Ovary (tissue), 9 donors: Measurements from ENCODE around the gene PPARD. TPM values are rescaled to one million over a fixed set of nuclear protein-coding genes. Genes with fewer than 3 reads are reported as not detected.

Source experiments
- DNase-seq, 5 donors: peaks; one replicate each; pipeline ENCODE4 v3.0.0-alpha.2; 2019 to 2020
- H3K27ac ChIP-seq, 2 donors: fragments of 200-600 bp; one replicate each; pipeline versions ENCODE4 v1.5.1 to v1.8.0; 2019 to 2022
- H3K27me3 ChIP-seq: fragments of 200-600 bp; one replicate; pipeline ENCODE4 v1.8.0; 2022
- H3K36me3 ChIP-seq: fragments of 200-600 bp; sonication (generic); one replicate; pipeline ENCODE4 v1.5.1; 2019
- H3K4me1 ChIP-seq: one replicate; pipeline ENCODE4 v1.8.1; 2013; ENCODE audit warnings: mild to moderate bottlenecking, moderate library complexity; ENCODE audit not compliant: insufficient read depth
- H3K4me3 ChIP-seq: fragments of 200-600 bp; sonication (generic); one replicate; pipeline ENCODE4 v1.5.1; 2017
- H3K9me3 ChIP-seq, 2 donors: fragments of 200-600 bp in 1 of 2; sonication (generic) in 1 of 2; one replicate each; pipeline versions ENCODE4 v1.5.1 to v1.8.1; 2013 to 2019; ENCODE audit warnings: mild to moderate bottlenecking in 1 of 2, moderate library complexity in 1 of 2
- EP300 ChIP-seq: sonication (generic); formaldehyde crosslinking; IDR thresholded peaks from one replicate; pipeline ENCODE4 v1.6.1; 2017; ENCODE audit warnings: antibody characterized with exemption
- POLR2A ChIP-seq: fragments of 450-650 bp; IDR thresholded peaks from one replicate; pipeline ENCODE4 v1.6.1; 2017; ENCODE audit warnings: antibody characterized with exemption, mild to moderate bottlenecking, moderate library complexity
- WGBS, 3 donors: extraction: QIAGEN DNeasy Blood & Tissue Kit in 1 of 3; methylation state at CpG; one replicate each; pipeline versions ENCODE4 v1.1.5 to v1.1.7; 2013 to 2017; 5-methylcytosine and 5-hydroxymethylcytosine counted together
- intact Hi-C, 4 donors: fragments of 100-400 bp; cut with DNase I; formaldehyde crosslinking; loops; one replicate each; pipeline versions ENCODE4 v1.11.0 to v1.15.1; 2022 to 2023
- polyA plus RNA-seq, 2 donors: library from polyadenylated mRNA; stranded (reverse); fragments of 200-250 nt in 1 of 2; fragments of 350-450 nt in 1 of 2; fragmentation: Illumina TruSeq in 1 of 2; extraction: RNeasy Lipid Tissue Mini Kit (QIAGEN cat#74804) in 1 of 2; gene quantifications; one replicate each; pipeline ENCODE4 v1.2.3, GENCODE V29; 2013 to 2014
- total RNA-seq, 7 donors: library from RNA; depleted of rRNA in 2 of 7; stranded (reverse); fragments of >200 nt in 2 of 7; fragmentation: NEBNext Ultra II Directional in 3 of 7; extraction: Animal tissue kit (Norgen Biotek cat#: 25700) in 3 of 7; gene quantifications; one replicate each; pipeline versions ENCODE4 v1.1.0 to v1.2.4, GENCODE V29; 2016 to 2023
- TF ChIP-seq, protein P1 (sequence below), 3 donors: fragments of 450-650 bp in 2 of 3; fragments of 200-600 bp in 1 of 3; IDR thresholded peaks; one replicate each; pipeline versions ENCODE4 v1.5.1 to v1.8.0; 2016 to 2022; ENCODE audit warnings: antibody characterized with exemption in 3 of 3, mild to moderate bottlenecking in 1 of 3
- donor health status: DM: no; HTN: no; CAD: no; lungs with moderate emphysema.
- donor health status: DM: no; HTN: no; CAD: no.
- donor health status: Bipolar disorder and iron deficiency.
- donor health status: DM: yes; HTN: yes; CAD: no.
- donor health status: DM: no; HTN: no; CAD: no.
- donor health status: DM: yes; HTN: yes; CAD: no.

PPARD gene
- total and polyA plus RNA-seq, 9 donors, result 7.9 to 55.9 (median 25.0) TPM

DNA sequence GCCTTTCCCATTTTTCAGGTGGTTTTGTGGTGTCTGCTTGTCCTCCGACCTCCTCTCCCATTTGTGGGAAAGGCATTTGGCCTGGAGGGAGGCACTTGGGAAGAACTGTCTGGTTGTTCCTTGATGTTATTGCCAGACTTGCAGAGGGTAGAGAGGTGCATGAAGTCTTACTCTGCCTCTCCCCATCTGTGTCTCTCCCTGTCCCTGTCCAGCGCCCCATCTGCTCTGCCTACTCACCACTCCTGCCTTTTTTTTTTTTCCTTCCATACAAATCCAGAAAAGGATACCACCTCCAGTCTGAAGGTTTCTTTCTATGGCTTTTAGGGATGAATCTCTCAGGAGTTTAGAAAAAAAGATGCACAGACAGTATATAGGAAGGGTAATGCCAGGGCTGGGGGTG, 19.8 kb downstream of the PPARD start:
- TF ChIP-seq EP300 (no peak), POLR2A (no peak)
- TF ChIP-seq, protein P1, sequence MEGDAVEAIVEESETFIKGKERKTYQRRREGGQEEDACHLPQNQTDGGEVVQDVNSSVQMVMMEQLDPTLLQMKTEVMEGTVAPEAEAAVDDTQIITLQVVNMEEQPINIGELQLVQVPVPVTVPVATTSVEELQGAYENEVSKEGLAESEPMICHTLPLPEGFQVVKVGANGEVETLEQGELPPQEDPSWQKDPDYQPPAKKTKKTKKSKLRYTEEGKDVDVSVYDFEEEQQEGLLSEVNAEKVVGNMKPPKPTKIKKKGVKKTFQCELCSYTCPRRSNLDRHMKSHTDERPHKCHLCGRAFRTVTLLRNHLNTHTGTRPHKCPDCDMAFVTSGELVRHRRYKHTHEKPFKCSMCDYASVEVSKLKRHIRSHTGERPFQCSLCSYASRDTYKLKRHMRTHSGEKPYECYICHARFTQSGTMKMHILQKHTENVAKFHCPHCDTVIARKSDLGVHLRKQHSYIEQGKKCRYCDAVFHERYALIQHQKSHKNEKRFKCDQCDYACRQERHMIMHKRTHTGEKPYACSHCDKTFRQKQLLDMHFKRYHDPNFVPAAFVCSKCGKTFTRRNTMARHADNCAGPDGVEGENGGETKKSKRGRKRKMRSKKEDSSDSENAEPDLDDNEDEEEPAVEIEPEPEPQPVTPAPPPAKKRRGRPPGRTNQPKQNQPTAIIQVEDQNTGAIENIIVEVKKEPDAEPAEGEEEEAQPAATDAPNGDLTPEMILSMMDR (IDR thresholded peaks at IDR 0.05), result no peak
- 93 to 97% (median 94%) methylated on average over 2 of the region's 2 CpGs for WGBS, 3 donors
- H3K4me3 ChIP-seq, result no peak overlapping the region
- no peaks in the 10 kb centered on the region for H3K9me3 ChIP-seq
- intact Hi-C loops, result no loop called here
- DNase-seq, result peak in 1 of 5 donors; percentile 7
- peaks cover 16% of the 10 kb centered on the region for H3K4me1 ChIP-seq
- no peaks in the 10 kb centered on the region for H3K36me3 ChIP-seq
- H3K27me3 ChIP-seq, result no peaks in the 10 kb centered on the region
- no peak overlapping the region for H3K27ac ChIP-seq

DNA sequence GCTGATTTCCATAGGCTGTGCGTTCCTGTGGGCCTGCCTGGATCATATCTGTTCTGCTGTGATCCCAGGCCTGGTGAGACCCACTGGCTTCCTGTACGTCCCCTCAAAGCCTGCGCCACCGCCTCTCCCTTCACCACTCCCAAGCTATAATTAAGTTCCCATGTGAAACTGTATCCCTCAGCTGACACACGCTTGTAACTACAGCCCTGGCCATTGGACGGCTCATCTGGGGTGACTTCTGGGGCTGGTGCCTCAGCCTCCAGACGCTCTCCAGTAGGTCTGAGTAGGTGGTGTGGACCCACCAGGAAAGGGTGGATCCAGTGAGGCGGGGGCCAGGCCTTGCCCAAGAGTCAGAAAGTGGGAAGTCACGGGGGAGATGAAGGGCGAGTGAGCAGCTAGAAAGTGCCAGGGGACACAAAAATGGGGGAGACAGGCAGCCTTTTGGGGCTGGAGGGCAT, 21.0 kb downstream of the PPARD start:
- Histone ChIP-seq H3K27ac (no peak overlapping the region), H3K9me3 (no peaks in the 10 kb centered on the region), H3K36me3 (no peaks in the 10 kb centered on the region), H3K4me1 (peaks cover 16% of the 10 kb centered on the region), H3K4me3 (no peak overlapping the region), H3K27me3 (no peaks in the 10 kb centered on the region)
- intact Hi-C loops, result no loop called here
- peak in 1 of 5 donors; percentile 19 for DNase-seq
- TF ChIP-seq POLR2A (no peak), EP300 (no peak)
- TF ChIP-seq, protein P1 (IDR thresholded peaks at IDR 0.05), result no peak
- 86 to 89% (median 88%) methylated on average over 10 of the region's 10 CpGs for WGBS, 3 donors

DNA sequence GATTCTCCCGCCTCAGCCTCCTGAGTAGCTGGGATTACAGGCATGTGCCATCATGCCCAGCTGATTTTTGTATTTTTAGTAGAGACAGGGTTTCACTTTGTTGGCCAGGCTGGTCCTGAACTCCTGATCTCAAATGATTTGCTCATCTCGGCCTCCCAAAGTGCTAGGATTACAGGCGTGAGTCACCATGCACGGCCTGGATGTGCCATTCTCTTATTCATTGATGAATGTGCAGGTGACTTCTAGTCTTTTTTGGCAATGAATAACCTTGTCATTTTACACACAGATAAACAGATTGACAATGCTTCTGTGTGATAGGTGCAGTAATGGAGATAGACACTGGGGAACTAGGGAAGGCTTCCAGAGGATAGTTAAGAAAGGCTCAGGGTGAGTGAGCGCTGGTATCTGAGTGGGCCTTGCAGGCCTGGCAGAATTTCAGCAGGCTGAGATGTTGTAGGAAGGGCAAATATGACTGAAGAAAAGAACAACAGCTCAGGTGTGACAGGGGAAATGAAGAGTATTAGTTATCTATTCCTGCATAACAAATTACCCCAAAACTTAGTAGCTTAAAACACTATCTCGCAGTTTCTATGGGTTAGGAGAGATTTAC, 23.3 kb downstream of the PPARD start:
- no peak for DNase-seq
- H3K27me3 ChIP-seq, result no peaks in the 10 kb centered on the region
- TF ChIP-seq POLR2A, result no peak
- TF ChIP-seq EP300, result no peak
- TF ChIP-seq, protein P1 (IDR thresholded peaks at IDR 0.05), result no peak
- no peaks in the 10 kb centered on the region for H3K9me3 ChIP-seq
- WGBS, 3 donors, result 96 to 98% (median 97%) methylated on average over 6 of the region's 6 CpGs
- intact Hi-C loops, result no loop called here
- H3K36me3 ChIP-seq, result no peaks in the 10 kb centered on the region
- peaks cover 8% of the 10 kb centered on the region for H3K4me1 ChIP-seq
- no peak overlapping the region for H3K4me3 ChIP-seq
- no peak overlapping the region for H3K27ac ChIP-seq

DNA sequence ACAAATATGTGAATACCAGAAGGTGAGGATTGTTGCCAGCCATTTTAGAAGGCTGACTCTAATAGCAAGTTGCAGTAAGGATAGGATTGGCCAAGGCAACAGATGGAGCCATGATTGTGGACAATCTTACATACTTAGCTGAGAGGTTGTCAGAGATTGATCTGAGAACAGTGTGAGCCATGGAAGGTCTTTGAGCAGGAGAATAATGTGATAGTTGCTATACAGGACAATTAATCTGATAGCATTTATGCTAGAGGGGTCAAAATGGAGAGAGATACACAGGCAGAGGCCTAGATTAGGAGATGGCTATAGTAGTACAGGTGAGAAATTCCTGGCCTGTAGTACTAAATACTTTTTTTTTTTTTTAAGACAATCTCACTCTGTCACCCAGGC, 23.8 kb downstream of the PPARD start:
- Histone ChIP-seq H3K36me3 (no peaks in the 10 kb centered on the region), H3K27me3 (no peaks in the 10 kb centered on the region), H3K9me3 (no peaks in the 10 kb centered on the region), H3K4me1 (peaks cover 9% of the 10 kb centered on the region), H3K4me3 (no peak overlapping the region), H3K27ac (no peak overlapping the region)
- no peak for DNase-seq
- intact Hi-C loops, result no loop called here
- TF ChIP-seq POLR2A, result no peak
- TF ChIP-seq EP300, result no peak
- TF ChIP-seq, protein P1 (IDR thresholded peaks at IDR 0.05), result no peak
